WERI-Rb-1 (cell line): ENCODE results near the gene SMG1.

ENCODE experiments used
- DNase-seq: peaks from one replicate; pipeline ENCODE4 v3.0.0-alpha.2; 2020
- H3K27ac ChIP-seq: fragments of 250-450 bp; sonication (Bioruptor Pico); 2 replicates; pipeline ENCODE4 v1.5.1; 2020; ENCODE audit warnings: mild to moderate bottlenecking, moderate library complexity
- H3K27me3 ChIP-seq: fragments of 250-450 bp; sonication (Bioruptor Pico); 2 replicates; pipeline ENCODE4 v1.5.1; 2021; ENCODE audit warnings: mild to moderate bottlenecking, low read depth, moderate library complexity; ENCODE audit not compliant: insufficient read depth, severe bottlenecking
- H3K36me3 ChIP-seq: fragments of 250-450 bp; sonication (Bioruptor Pico); 2 replicates; pipeline ENCODE4 v1.5.1; 2020; ENCODE audit warnings: mild to moderate bottlenecking, moderate library complexity
- H3K4me3 ChIP-seq: 2 replicates; pipeline ENCODE4 v1.5.1; 2011; ENCODE audit warnings: low read depth, mild to moderate bottlenecking, control low read depth, low read length
- H3K9me3 ChIP-seq: fragments of 250-450 bp; sonication (Bioruptor Pico); 2 replicates; pipeline ENCODE4 v1.5.1; 2021; ENCODE audit warnings: mild to moderate bottlenecking, moderate library complexity; ENCODE audit not compliant: severe bottlenecking
- CTCF ChIP-seq: IDR thresholded peaks from 2 replicates; pipeline ENCODE4 v1.5.1; 2011; ENCODE audit warnings: low read depth, mild to moderate bottlenecking, control low read depth, inconsistent platforms, low read length

The SMG1 gene

DNA sequence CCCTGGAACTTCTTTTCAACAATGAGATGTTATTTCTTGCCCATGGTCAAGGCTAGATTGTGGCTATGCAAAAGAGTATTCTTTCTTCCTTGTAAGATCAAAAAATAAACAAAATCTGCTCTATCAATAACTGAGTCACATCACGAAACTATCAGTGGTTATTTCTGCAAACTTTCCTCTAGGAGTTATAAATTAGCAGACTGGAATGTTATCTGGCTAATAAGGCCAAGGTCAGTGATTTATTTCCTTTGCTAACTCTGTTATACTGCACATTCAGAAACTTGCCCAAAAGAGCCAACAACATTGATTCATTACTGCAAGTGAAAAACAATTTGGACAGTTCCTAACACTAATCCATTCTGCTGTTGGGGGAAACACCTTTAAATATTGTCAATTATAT lies 129.8 kb downstream of the SMG1 start:
- Histone ChIP-seq H3K27me3 (no peaks in the 10 kb centered on the region), H3K4me3 (no peak overlapping the region), H3K27ac (no peak overlapping the region), H3K36me3 (peaks cover 72% of the 10 kb centered on the region), H3K9me3 (no peaks in the 10 kb centered on the region)
- DNase-seq = no peak
- TF ChIP-seq CTCF = no peak

DNA sequence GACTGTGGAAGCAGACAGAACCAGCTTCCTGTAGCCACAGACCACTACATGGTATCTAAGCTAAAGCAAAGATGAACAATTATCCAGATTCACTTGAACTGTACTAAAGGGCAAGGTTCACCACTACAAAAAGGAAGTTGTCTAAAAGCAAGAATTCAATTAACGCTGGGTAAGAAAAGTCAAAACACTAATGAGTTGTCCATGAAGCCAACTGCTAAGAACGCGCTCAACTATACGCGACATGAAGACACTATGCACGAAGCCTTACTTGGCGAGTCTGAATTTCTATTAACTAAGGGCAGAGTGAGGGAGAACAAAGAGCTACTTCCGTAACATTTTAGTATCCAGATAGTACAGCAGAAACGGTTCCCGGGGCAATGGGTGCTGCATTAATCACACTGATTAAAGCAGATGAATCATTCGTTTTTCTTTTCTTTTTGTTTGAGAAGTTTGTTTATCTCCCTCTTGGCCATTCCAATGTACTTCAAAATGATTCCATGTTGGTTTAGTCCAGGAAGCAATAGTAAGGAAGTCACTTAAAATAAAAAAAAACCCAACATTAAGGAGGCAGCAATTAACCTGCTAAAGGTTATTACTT lies 133.3 kb downstream of the SMG1 start:
- TF ChIP-seq CTCF = no peak
- Histone ChIP-seq H3K36me3 (peaks cover 85% of the 10 kb centered on the region), H3K9me3 (no peaks in the 10 kb centered on the region), H3K27me3 (no peaks in the 10 kb centered on the region), H3K27ac (no peak overlapping the region), H3K4me3 (no peak overlapping the region)
- DNase-seq = no peak

- TF ChIP-seq CTCF = no peak
- H3K9me3 ChIP-seq = no peaks in the 10 kb centered on the region
- peak within 1 kb of the TSS; percentile 94 for H3K27ac ChIP-seq
- H3K4me3 ChIP-seq = peak within 1 kb of the TSS; percentile 95
- DNase-seq = peak; percentile 96
- H3K27me3 ChIP-seq = no peaks in the 10 kb centered on the region
- H3K36me3 ChIP-seq = peaks cover 90% of the 10 kb centered on the region
Observed at GRCh38 chr16:18789850-18790706, 136.1 kb downstream of the SMG1 start, which contains the start of gene RPS15A. Gene RPS15A, minus strand, starts transcription at chr16:18790334. Its CDS starts 1,221 bp downstream, at chr16:18789113.

- no peak for DNase-seq
- peaks cover 94% of the 10 kb centered on the region for H3K36me3 ChIP-seq
- TF ChIP-seq CTCF = no peak
- H3K4me3 ChIP-seq = peak overlapping the region; percentile 95
- H3K27me3 ChIP-seq = no peaks in the 10 kb centered on the region
- no peaks in the 10 kb centered on the region for H3K9me3 ChIP-seq
- H3K27ac ChIP-seq = peak overlapping the region; percentile 94
Observed at GRCh38 chr16:18789515-18789849, 136.7 kb downstream of the SMG1 start.

DNA sequence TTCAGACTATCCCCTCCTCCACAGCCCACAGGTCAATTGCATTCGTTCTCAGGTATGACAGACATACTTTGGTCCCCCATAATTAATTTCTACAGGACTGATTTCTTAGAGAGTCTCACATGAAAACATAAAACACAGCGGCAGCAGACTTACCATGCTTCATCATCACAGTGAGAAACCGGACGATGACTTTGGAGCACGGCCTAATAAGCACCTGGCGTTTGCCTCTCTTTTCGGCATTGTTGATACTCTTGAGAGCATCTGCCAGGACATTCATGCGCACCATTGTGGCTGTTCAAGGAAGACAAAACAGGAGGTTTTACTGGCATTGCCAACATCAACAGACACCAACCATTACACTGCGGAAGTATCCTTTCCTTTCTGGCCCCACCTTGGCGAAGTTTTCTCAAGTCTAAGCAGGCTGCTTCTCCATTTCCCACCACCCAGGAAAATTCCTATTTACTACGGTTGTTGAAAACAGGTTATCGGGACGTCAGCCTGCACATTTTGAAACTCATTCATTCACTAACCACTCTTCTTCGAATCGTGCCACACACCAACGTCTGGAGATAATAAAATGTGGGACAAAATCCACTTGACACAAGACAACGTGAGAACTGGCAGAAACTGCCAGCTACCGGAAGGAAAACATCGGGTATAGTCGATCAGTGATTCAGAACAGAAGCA lies 137.2 kb downstream of the SMG1 start:
- DNase-seq = no peak
- Histone ChIP-seq H3K9me3 (no peaks in the 10 kb centered on the region), H3K27me3 (no peaks in the 10 kb centered on the region), H3K36me3 (peaks cover 94% of the 10 kb centered on the region), H3K4me3 (peak overlapping the region; percentile 95), H3K27ac (peak overlapping the region; percentile 94)
- TF ChIP-seq CTCF = no peak
